LNCAP (cell line): Measurements from ENCODE around the gene TSTD1.

ENCODE experiments used
- CTCF ChIP-seq: fragments of 450-650 bp; IDR thresholded peaks from 2 replicates; pipeline ENCODE4 v1.5.1; 2017; ENCODE audit warnings: mild to moderate bottlenecking

The TSTD1 gene

GRCh38 chr1:161047436-161048420 lies 9.0 kb upstream of the TSTD1 start:
- no peak for TF ChIP-seq CTCF

- TF ChIP-seq CTCF: no peak
Observed at GRCh38 chr1:161046605-161047228, 8.0 kb upstream of the TSTD1 start.

- no peak for TF ChIP-seq CTCF
Observed at GRCh38 chr1:161045736-161046604, 7.2 kb upstream of the TSTD1 start, which contains the start of gene USF1. USF1 (minus strand) TSS chr1:161045977; CDS start chr1:161043275, 2,702 bp downstream.

- TF ChIP-seq CTCF: no peak
Observed at GRCh38 chr1:161044908-161045735, 6.4 kb upstream of the TSTD1 start.

GRCh38 chr1:161044535-161044907 lies 5.8 kb upstream of the TSTD1 start:
- no peak for TF ChIP-seq CTCF

- no peak for TF ChIP-seq CTCF
Observed at GRCh38 chr1:161039546-161039945, 782 bp upstream of the TSTD1 start.
